Stimulated activated CD4-positive, alpha-beta T cell treated with anti-CD3 and anti-CD28 coated beads, Interleukin-1b, Interleukin-23, amount 100 ng/mL, for 24 hours (primary cell): ENCODE measurements around the gene NOTCH4.

ENCODE experiments used
- DNase-seq, 4 experiments: peaks; one replicate each; pipeline ENCODE4 v3.0.0-alpha.2; 2020; ENCODE audit warnings: low read depth in 4 of 4, low spot score in 1 of 4

The NOTCH4 gene

DNA sequence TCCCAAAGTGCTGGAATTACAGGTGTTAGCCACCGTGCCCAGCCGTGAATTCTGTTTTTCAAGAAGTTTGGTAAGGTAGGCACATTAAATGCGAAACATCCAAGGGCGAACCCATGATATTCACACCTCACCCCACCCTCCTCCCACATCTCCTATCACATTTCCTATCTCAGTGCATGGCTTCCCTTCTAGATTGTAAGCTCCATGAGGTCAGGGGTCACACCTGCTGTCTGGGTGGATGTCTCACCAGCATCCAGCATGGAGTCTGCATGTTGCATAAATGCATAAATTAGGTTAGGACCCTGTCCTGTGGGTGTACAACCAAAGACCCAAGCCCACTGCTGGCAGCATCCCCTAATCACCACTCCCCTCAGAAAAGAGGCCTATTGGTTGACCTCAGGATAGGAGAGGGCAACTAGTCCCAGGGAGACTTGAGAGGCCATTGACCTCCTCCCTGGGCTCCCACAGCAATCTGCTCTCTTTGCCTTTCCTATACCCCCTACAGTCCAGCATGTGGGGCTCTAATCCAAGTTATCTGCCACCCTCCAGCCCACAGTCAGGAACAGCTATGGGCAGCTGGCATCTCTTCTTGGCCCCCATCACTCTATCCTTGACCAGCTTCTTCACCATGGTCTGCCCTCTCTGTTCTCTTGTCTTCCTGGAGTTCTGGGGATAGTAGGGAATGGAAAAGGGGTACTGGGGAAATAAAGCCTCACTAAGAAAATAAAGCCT, 76.3 kb downstream of the NOTCH4 start:
- no peak for DNase-seq

DNA sequence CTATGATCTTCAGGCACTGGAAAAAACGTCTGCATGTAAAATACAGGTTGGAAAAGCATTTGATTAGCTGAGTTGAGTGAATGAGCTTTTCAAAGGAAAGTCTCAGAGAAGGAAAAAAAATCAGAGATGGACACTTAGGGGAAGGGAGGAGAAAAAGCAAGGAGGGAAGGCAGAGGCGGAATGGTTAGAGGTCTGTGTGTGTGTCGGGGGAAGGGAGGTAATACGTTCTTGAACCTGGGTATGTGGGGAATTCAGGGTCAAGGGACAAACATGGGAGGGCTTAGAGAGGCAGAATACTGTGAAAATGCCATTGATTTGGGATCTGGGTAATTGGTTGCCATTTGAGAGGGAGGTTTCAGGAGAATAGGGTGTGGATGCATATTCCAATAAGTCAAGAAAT, 77.2 kb downstream of the NOTCH4 start:
- DNase-seq, result no peak

- DNase-seq, result no peak
Observed at GRCh38 chr6:32146287-32146686, 77.6 kb downstream of the NOTCH4 start.
